GM19455 (cell line): ENCODE measurements around the gene KDSR.

Experiments
- ATAC-seq: cut with Tn5 transposase; IDR thresholded peaks from one replicate; pipeline ENCODE4 v1.9.1; 2021; ENCODE audit not compliant: unreplicated experiment

KDSR gene

DNA sequence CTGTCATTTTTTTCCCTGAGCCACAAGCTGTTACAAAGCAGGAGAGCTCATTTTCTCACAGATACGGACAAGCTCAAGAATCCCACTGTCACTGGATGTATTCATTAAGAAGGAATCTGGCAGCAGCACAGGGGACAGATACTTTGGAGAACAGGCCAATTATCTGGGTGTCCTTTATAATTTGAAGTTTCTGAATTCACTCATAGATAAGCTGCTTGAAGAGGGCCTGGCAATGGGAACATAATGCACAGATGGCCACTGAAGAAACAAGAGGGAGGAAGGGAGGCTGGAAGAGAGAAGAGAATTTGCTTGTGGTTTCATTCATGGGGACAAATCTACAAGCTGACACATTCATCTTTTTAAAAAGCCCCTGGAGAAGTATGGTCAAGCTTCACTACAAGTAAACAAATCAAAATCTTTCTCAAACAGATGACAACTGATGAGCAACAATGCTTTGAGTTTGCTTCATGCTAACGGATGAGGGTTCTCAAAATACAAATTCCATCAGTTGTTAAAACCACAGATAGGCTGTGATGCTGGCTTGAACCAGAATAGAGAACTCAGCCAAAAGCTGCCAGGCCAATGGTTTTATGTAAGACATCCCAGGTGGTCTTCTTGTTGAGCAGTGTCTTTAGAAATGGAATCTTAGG lies 59.3 kb downstream of the KDSR start:
- no peak for ATAC-seq

DNA sequence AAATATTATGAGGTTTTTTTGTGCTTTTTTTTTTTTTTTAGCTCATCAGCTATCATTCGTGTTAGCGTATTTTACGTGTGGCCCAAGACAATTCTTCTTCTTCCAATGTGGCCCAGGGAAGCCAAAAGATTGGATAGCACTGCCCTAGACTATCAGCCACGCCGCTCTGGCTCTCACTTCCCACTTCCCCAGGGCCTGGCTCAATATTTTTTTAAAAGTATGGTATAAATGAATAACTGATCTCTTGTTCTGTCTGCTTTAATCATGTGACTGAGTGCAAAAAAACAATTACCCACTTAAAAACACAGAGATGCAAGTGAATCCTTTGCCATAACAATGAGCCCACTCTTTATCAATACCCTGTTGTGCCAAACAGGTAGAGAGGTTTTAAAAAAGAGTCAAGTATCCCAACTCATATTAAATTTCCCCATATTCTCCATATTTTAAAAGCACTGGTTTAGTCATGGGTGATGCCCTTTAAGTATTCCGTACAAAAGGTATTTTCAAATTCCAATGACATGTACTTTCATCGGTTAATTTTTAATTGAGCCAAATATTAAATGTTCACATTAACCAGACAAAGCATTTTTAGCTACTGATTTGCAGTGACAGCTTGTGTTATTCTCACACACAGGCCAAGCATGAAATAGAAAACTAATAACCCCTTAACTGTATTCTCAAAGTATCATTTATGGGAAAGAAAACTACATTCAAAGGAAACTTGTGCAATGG lies 60.0 kb downstream of the KDSR start:
- ATAC-seq, result no peak

- no peak for ATAC-seq
These were observed 60.8 kb downstream of the KDSR start for GRCh38 chr18:63306249-63306648.

- no peak for ATAC-seq
These were observed 63.5 kb downstream of the KDSR start for GRCh38 chr18:63303547-63303946.

GRCh38 chr18:63302636-63303405 lies 64.2 kb downstream of the KDSR start:
- ATAC-seq, result no peak

GRCh38 chr18:63302220-63302619 lies 64.8 kb downstream of the KDSR start:
- no peak for ATAC-seq

DNA sequence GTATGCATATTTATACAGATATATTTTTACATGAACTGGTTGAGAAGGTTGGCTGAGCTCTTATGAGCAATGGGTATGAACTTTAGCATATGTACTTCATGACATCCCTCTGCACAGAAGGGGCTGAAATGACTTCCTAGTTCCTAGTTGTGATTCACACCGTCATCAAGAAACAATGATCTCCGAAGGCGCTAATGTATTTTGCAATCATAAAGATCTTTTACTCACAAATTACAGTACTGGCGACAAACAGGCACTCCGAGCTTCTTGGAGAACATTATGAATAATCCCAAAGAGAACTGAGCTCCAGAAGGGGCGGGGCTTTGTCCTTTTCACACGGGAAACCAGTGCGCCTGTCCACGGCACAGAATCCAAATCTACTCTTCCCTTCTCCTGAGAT lies 65.6 kb downstream of the KDSR start:
- ATAC-seq, result no peak

DNA sequence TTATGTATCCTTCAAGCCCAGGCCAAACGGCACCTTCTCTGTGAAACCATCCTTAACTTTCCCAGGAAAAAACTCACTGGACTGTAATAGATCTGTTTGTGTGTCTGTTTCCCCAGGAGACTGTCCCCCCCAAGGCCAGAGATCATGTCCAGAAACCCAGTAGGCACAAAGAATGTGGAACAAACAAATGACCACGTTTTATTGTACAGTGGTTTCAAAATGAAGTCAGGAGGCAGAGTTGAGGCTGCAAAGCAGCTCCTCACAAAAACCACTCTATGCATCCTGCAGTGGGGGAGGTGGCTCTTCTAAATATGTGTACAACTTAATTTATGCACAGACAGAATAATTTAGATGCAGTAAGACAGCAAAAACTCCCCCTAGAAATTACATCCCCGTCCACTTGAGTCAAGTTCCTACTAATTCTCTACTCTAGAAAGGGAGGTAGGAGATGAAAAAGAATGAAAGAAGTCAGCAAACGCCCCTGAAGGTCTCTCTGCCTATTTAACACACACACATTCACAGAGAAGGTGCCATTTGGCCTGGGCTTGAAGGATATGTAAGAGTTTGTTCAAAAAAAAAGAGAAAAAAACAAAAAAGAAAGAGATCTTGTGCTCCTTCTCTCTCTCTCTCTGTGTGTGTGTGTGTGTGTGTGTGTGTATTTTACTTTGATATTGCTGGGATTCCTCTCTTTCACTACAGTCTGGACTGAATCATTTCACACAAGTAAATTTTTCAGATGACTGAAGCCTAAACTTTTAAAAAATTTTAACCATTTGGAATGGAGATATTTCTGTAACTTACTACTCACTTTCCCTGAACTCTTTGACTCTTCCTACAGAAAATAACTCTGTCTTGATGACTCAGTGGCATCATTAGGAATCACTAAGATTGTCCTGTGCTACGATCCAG lies 66.9 kb downstream of the KDSR start:
- no peak for ATAC-seq

GRCh38 chr18:63298400-63299365 lies 68.3 kb downstream of the KDSR start:
- ATAC-seq, result no peak

DNA sequence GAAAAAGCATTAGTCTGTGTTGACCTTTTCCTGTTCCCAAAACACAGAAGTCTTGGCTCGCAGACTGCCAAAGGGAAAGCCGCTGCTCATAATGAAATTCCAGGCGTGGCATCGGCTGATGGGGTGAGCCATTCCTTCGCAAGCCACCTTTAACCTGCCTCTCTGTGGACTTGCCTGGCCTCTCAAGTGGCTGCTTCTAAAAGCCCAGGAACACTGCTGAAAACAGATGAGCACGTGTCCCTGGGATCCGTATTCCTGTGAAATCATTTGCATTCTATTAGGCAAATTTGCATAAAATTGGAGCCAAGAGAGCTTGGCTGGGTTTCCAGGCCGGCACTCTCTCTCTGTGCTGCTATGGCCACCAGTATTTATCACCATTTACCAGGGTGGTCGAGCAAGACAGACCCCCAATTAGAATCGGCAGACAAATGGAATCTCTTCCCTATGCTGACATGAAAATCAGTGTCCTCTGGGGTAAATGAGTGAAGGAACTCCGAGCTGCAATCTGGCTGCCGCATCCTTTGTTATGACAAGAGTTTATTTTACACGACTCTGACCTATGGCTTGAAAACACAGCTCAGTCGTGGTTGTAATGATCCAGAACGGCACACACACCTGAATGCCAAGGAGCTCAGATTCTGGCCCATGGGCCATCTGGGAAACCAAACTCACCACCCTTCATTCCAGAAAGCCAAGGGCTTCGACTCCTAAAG lies 69.2 kb downstream of the KDSR start:
- no peak for ATAC-seq

- ATAC-seq, result no peak
These were observed 73.1 kb downstream of the KDSR start for GRCh38 chr18:63293935-63294334.

DNA sequence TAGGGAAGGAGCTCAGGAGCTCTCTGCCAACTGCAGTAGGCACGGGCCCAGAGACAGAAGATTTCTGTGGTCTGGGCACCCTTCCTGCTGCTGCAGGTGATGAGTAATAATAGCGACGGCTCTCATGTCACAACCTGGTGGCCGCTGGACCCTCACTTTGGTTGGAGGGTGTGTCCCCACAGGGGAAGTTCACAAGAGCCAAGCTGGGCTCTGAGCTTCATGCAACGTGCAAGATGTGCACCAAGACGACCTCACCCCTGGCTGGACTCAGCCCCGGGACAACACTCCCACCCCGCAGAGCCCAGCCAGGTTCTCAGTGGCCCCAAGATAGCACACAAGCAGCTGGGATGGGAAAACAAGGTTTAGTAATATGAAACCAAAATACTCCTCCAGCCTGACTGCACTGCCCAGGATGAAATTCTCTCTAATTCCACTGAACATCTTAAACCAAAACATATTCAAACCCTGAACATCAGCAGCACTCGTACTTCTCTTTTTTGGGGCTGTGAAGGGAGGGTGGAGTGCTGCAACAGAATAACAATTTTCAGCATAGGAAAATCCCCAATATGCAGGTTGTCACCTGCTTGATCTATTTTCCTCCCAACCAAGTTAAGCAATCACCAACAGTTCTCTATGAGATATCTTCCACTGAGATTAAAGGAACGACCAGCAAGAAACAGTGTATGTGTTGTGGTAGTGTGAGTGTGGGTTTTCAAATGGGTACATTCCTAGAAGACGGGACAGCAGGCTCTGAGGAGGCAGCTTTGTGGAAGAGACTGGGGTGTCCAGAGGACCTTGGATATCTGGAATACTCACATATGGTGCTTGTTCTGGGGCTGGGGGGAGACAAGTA lies 73.9 kb downstream of the KDSR start:
- ATAC-seq, result no peak

DNA sequence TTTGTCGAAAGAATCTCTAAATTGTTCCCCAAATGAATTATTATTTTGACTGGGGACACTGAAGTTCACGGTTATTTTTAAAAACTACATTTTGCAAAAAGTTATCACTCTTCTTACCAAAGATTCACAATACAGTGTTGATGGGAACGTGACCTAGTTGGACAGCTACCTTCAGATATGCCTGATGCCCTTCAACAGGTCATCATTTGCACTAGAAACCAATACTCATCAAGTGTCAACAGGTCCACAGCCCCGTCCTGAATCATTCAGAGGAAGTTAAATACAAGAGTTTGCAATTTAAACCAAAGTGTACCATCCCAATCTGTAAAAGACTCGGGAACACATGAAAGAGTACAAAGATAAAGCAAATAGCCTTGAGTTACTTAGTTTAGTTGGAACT lies 75.7 kb downstream of the KDSR start:
- no peak for ATAC-seq

- no peak for ATAC-seq
These were observed 76.2 kb downstream of the KDSR start for GRCh38 chr18:63290821-63291200.

DNA sequence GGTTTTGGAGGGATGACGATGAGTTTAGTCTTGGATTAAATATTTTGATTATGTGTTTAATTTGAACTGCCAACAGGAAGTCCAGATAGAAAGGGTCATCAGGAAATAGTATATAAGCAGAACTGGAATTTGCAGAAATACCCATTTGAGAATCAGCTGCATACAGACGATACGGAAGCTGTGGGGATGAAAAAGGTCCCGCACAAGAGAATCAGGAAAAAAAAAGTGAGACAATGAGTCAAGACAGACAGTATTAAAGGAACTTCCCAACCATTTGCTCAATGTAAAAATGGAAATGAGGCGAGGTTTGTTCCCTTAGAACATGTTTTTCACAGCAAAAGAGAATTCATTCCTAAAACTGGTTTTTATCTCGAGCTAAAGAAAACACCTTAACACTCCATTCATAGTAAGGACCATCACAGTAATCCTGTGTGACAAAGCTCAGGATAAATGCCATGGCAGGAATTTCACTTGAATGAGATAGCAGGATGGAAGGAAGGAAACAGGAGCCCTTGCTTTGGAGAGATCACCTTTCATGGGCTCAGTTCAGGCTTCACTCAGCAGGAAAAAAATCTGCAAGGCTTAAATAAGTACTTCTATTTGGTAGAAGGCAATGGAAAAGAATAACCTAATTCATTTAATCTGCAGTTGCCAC lies 76.7 kb downstream of the KDSR start:
- no peak for ATAC-seq

- no peak for ATAC-seq
These were observed 78.7 kb downstream of the KDSR start for GRCh38 chr18:63288311-63288710.

DNA sequence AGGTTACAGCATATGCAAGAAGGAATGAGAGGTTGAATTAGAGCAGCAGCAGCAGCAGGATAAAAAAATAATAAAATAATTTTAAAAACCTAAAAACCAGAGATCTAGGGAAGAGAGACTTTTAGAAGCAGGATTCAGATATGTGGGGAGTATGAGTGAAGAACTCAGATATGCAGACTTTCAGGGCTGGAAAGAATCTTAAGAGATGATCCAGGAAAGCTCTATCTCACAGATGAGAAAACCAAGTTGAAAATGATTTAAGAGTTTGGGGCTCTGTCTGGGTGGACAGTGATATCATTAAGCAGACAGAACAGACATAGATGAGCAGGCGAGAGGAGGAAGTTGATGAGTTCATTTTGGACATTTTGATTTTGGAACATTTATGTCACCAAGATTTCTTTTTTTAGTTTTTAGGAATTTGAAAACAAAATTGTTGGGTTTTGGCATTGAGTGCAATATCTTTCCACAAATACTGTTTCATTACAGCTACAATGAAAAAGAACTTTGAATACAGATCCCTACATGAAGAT lies 79.2 kb downstream of the KDSR start:
- no peak for ATAC-seq

DNA sequence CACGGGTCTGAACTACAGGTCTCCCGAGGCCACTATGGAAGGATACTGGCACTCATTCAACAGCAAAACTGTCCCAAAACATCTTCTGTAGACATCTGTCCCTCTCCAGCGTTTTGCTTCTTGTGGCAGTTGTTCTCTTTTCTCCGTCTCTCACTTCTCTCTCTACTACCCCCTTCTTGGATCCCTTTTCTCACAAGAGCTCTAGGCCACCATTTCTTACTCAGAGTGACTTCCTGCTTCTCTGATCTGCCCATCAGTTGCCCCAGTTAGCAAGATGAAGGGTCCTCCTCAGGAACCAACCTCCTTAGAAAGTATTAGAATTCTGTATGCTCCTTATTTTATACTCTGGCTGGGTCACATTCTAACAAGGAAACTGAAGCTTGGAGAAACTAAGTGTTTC lies 80.1 kb downstream of the KDSR start:
- ATAC-seq, result no peak
